HG03354 (cell line): ENCODE data around the gene ZMYND15.
"Not testable (repeated sequence)": the region's sequence is repeated elsewhere in the genome, so short reads cannot be mapped to it uniquely, and the experiment has no call there.

Source experiments
- ATAC-seq: cut with Tn5 transposase; IDR thresholded peaks from one replicate; pipeline ENCODE4 v1.9.1; 2021; ENCODE audit warnings: mild to moderate bottlenecking; ENCODE audit not compliant: unreplicated experiment, poor library complexity, severe bottlenecking

ZMYND15 gene, protein sequence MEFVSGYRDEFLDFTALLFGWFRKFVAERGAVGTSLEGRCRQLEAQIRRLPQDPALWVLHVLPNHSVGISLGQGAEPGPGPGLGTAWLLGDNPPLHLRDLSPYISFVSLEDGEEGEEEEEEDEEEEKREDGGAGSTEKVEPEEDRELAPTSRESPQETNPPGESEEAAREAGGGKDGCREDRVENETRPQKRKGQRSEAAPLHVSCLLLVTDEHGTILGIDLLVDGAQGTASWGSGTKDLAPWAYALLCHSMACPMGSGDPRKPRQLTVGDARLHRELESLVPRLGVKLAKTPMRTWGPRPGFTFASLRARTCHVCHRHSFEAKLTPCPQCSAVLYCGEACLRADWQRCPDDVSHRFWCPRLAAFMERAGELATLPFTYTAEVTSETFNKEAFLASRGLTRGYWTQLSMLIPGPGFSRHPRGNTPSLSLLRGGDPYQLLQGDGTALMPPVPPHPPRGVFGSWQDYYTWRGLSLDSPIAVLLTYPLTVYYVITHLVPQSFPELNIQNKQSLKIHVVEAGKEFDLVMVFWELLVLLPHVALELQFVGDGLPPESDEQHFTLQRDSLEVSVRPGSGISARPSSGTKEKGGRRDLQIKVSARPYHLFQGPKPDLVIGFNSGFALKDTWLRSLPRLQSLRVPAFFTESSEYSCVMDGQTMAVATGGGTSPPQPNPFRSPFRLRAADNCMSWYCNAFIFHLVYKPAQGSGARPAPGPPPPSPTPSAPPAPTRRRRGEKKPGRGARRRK

DNA sequence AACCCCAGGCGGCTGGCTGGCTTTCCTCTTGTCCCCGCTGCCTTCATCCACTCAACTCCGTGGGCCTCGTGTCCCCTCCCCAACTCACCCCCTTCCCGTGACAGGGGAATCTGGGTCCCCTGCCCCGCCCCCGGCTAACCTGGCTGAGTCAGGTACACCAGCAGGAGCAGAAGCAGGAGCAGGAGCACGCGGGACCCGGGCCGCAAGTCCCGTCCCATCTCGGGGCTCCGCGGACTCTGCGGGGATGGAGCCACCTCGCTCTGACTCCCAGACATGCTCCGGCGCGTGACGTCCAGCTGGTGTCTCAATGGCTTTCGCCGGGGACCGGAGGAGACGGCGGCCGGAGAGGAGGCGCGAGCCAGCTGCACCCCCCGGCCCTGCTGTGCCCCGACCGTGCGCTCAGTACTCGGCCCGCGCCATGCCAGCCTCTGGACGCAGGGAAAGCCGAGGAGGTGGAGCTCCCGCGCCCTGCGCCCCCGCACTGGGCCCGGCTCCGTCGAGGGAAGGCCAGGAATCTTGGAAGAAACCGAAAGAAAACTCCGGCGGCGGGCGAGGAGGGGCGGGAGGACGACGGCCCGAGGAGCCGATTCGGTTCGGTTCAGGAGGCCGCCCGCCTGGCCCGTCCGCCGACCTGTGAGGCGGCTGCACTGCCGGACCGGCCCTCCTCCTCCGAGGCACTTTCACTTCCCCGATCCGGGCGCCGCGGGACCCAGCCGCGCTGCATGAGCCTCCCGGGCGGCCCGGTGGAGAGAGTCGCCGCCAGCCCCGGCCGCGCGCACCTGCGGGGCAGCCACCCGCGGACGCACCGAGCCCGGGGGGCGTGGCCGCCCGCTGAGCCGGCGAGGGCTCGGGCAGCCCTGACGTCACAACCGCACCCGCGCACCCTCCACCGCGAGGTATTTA is at the start of gene ZMYND15, which contains the start of gene CXCL16:
Gene ZMYND15, plus strand, starts transcription at position 712 of the 903 bp plus-strand sequence. CDS start 716 bp downstream, outside the sequence.
Gene CXCL16, minus strand, starts transcription at position 807 of the 903 bp plus-strand sequence. Its CDS starts 589 bp downstream, at position 218.
- ATAC-seq = peak; percentile 49

DNA sequence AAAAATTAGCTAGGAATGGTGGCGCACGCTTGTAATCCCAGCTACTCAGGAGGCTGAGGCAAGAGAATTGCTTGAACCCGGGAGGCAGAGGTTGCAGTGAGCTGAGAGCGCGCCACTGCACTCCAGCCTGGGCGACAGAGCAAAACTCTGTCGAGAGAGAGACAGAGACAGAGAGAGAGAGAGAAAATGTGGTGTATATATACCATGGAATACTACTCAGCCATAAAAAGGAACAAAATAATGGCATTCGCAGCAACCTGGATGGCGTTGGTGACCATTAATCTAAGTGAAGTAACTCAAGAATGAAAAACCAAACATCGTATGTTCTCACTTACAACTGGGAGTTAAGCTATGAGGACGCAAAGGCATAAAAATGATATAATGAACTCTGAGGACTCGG is 49.8 kb upstream of the ZMYND15 start:
- ATAC-seq = not testable (repeated sequence)

DNA sequence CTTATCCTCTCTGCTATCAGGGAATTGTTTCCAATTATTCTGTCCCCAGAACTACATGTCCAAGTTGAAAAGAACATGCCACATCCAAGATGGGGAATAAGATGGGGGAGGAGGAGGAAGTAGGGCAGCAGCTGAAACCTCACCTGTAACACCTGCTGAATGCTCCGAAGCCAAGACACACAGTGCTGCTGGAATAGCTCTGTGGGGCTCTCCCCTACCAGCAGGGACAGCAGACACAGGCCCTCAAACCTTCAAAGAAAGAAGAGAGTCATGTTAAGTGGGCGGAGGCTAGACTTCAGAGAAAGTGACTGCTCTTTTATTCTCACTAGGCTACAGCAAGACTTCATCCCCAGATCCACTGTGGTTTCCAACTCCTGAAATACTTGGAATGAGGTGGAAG is 48.9 kb upstream of the ZMYND15 start:
- no peak for ATAC-seq

DNA sequence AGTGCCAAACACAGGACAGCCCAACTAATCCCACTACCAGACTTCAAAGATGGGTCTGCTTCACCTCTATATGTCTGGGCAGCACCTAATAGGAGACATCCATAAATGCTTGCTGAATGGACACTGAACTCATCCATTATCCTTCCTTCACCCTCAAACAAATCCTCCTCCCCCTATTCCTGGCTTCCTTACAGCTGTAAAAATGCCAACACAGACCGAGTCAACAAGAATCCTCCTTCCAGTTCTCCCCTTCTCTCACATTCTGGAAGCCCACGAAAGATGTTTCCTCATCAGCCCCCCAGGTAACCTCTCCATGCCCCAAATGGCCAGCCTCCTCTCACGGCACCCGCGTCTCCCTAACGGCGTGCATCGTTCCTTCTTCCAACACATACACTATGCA is 47.9 kb upstream of the ZMYND15 start:
- no peak for ATAC-seq

DNA sequence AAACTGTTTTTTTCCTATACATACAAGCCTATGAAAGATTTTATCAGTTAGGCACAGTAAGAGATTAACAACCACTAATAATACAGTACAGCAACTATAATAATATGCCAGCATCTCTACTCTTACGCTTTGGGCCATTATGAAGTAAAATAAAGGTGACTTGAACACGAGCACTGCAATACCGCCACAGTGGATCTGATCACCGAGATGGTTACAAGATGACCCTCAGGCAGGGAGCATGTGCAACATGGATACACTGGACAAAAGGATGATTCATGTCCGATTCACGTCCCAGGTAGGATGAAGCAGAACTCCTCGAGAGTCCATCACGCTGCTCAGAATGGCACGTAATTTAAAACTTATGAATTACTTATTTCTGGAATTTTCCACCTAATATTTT is 46.2 kb upstream of the ZMYND15 start:
- no peak for ATAC-seq

DNA sequence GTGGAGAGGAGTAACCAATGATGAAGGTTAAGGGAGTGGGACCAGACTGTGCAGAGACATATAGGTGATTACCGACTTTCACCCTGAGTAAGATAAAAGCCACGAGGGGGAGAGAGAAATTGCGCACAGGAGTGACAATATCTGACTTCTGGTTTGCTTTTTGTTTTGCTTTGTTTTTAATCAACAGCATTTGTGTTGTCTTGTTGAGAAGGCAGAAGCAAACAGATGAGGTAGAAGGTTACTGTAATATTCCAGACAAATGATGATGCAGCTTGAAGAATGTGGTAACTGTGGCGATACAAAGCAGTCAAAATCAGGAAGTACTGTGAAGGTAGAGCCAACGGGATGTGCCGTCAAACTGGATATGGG is 43.2 kb upstream of the ZMYND15 start:
- ATAC-seq = no peak

DNA sequence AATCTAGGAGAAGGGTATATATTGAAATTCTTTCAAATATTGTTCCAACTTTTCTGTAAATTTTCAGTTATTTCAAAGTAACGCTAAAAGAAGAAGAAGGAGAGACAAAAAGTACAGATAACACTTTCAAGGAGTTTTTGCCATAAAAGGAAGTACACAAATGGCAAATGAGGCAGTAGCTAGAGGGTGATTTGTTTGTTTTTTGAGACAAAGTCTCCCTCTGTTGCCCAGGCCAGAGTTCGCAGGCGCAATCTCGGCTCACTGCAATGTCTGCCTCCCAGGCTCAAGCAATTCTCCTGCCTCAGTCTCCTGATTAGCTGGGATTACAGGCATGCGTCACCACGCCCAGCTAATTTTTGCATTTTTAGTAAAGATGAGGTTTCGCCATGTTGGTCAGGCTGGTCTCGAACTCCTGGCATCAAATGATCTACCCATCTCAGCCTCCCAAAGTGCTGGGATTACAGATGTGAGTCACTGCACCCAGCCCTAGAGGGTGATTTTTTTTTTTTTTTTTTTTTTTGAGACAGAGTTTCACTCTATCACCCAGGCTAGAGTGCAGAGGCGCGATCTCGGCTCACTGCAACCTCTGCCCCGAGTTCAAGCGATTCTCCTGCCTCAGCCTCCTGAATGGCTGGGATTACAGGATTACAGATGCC is 40.1 kb upstream of the ZMYND15 start:
- ATAC-seq = not testable (repeated sequence)

DNA sequence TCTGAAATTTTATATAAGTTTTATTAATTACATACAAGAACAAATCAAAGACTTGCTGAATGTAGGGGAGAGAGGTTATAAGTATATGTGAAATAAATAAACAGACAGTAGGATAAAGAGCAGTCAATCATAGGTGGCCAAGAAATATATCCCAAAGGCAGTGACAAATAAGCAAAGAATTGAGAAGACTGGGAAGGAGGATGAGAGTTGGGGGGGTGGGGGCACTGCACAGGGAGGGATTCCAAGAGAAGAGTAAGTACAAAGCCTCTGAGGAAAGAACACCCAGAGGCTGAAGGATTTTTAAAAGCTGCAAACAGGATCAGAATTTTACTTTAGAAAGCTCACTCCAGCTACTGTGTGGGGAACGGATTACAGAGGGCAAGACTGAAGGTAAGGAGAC is 38.5 kb upstream of the ZMYND15 start:
- ATAC-seq = no peak

DNA sequence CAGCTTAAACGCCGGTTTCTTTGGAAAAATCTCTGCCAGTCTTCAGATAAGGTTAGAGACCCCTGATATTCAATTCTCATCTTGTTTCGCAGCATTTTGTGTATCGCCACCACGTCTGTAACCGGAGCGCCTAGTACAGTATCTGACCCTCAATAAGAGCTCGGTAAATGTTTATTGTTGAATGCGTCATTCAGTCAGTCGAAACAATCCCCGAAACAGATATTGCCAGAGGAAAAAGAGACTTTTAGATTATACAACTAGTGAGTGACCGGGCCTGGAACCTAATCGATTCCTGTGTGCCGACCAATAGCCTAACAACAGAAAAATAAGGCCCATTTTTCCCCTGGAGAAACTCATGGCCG is 36.3 kb upstream of the ZMYND15 start:
- no peak for ATAC-seq

DNA sequence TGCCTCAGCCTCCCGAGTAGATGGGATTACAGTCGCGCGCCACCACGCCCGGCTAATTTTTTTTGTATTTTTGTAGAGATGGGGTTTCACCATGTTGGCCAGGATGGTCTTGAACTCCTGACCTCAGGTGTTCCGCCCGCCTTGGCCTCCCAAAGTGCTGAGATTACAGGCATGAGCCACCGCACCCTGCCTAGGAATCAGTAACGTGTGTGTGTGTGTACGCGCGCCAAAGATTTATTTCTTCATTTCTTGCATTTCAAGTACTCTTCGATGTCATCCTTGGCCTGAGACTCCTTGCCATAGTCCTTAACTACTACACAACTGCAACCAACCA is 35.1 kb upstream of the ZMYND15 start:
- ATAC-seq = not testable (repeated sequence)

DNA sequence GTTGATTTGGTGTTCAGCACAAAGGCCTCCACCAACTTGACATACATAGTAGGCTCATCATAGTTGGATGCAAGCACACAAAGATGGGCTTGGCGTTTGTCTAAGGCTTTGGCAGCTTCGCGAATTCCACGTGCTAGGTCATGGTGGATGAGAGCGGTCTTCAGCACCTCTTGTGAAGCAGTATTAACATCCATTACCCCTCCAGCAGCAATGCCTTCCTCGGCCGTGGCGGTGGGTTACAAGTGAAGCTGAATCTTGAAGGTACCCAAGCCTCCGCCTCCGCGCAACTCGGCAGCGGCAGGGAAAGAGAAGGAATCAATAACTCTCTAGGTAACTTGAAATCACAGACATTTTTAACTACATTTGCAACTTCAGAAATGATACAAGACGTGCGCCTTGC is 34.6 kb upstream of the ZMYND15 start:
- ATAC-seq = no peak

DNA sequence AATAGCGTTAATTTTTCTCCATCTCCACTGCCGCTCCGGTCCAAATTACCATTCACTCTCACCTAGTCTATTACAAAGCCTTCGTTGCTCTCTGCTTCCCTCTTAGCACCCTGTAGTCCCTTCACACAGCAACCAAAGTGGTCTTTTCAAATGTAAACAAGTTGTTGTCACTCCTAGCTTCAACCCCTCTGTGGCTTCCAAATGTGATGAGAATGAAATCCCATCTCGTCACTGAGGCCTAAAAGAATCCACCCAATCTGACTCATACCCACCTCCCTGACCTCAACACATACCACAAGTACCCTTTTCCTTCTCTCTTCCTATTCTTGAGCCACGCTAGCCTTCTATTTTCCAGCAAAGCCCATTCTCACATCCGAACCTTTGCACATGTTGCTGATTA is 33.5 kb upstream of the ZMYND15 start:
- ATAC-seq = no peak

DNA sequence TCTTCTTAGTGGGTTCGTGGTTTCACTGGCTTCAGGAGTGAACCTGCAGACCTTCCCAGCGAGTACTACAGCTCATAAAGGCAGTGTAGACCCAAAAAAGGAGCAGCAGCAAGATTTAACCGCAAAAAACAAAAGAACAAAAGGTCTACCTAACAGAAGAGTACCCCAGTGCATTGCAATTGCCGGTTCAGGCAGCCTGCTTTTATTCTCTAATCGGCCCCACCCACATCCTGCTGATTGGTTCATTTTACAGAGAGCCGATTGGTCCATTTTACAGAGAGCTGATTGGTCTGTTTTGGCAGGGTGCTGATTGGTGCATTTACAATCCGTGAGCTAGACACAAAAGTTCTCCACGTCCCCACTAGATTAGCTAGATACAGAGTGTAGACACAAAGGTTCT is 31.2 kb upstream of the ZMYND15 start:
- ATAC-seq = no peak

DNA sequence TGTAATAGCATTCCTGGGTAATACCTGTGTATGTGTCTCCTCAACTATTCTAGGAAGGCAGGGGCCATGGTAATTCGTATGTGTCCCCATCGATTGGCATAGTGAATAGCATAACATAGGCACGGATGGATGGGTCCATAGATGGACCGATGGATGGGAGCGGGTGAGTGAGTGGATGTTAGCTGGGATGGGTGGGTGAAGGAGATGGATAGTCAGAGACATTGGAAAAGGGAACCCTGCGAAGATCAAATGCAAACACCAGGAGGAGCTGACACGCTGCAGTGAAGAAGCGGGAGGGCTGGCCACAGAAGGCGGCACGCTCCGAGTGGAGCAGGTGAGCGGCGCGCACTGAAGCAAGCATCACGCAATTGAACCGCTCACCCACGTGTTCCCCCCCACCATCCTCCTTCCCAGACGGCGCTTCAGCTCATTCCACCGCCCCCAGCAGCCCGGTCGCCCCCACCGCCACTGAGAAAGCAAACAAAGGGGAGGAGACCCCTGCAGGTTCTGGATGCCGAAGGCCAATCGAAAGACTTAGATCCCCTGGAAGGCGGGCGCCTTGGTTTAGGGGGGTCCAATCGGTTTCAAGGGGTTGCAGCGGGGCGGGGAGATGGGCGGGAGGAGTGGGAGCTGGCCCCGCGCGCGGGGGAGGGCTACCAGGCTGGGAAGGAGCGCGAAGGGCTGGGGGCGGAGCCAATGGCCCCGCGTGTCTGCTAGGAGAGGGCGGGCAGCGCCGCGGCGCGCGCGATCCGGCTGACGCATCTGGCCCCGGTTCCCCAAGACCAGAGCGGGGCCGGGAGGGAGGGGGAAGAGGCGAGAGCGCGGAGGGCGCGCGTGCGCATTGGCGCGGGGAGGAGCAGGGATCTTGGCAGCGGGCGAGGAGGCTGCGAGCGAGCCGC is 29.6 kb upstream of the ZMYND15 start, which contains the start of gene ARRB2:
Gene ARRB2, plus strand, starts transcription at position 839 of the 899 bp plus-strand sequence. CDS start 90 bp downstream, outside the sequence.
- ATAC-seq = peak; percentile 82

DNA sequence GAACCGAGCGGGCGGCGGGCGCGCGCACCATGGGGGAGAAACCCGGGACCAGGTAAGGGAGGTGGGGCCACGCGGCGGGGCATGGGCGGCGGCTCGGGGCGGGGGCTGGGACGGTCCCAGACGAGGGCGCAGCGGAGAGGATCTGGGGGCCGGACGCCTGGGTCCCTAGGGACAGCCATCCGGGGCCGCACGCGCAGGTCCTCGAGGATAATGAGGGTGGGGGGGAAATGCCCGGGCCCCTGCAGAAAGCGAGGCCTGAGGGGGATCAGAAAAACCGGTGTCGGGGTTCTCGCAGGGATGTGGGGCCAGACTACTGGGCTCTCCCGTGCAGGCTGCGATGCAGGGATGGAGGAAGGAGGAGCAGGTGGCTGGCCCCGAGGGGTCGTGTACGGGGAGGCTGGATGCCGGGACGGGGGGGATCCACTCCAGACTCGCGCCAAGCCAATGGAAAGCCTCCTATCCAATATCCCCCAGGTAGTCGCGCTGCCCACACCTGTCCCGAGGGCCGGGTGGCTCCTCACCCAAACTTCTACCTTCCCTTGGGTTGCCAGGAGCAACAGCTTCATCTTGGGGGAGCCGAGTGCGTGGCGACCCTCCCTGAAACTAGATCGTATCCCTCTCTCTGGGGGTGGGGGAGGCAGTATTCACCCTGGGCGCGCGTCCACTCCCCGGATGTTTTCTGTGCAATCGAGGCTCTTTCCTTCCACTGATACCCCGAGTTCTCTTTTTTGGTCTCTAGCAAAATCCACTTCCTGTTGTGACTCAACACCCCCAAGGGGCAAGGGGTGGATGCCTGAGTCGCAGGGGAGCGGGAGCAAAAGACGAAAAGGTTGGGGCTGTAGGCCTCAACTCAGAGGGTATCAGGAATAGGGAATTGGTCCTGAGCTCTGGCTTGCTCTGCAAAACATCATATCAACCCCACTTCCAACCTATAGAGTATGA is 28.7 kb upstream of the ZMYND15 start:
- ATAC-seq = no peak

DNA sequence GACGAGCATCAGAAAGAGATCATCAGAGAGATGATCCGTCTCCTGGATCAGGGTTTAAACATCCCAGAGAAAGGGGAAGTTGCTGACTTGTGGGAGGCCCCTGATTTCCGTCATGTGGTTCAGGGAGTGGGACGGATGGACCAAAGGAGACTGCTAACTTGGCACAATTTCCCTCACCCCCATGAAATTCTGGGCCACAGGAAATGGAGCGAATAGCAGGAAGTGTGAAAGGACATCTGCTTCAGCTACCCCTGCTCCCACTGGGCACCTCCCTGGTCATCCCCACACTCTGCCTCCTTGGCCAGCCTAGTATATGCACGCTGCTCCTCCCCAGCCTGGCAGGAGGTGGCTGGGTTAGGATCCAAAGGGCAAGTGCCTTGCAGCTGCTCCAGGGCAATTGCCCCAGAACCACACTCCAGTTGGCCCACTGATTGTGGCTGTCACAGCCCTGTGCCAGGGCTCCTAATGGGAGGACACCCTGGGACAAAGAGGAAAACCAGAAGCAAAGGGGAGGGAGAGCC is 27.9 kb upstream of the ZMYND15 start:
- no peak for ATAC-seq

DNA sequence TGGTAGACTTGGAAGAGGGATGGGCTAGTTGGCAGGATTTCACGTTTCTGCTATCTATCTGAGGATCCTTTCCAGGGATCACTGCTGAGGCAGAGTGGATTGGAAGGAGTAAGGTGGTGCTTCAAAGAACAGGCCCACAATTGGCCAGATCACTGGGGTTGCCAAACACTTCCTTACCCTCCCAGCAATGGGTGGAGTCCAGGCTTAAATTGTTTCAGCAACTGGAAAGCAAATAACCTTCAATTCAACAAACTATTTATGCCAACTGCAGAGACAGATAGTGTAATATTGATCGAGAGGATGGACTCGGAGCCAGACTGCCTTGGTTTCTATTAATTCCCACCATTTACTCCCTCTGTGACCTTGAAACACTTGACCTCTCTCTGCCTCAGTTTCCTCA is 27.1 kb upstream of the ZMYND15 start:
- no peak for ATAC-seq
